GM18517 (cell line): ENCODE measurements around the gene PRSS53.
A peak's percentile ranks its signal among the peaks of the same experiment; 100 is the strongest.

Experiments used
- ATAC-seq: cut with Tn5 transposase; IDR thresholded peaks from one replicate; pipeline ENCODE4 v1.9.1; 2021; ENCODE audit warnings: mild to moderate bottlenecking, moderate library complexity; ENCODE audit not compliant: unreplicated experiment

Gene PRSS53

GRCh38 chr16:31099860-31100638 lies 11.3 kb upstream of the PRSS53 start:
- ATAC-seq = no peak

- ATAC-seq = peak; percentile 82
These were observed 5.8 kb upstream of the PRSS53 start, which contains the start of gene VKORC1 for GRCh38 chr16:31094424-31095120. Gene VKORC1 (minus strand): TSS chr16:31094797. CDS start chr16:31094729, 68 bp downstream.

- ATAC-seq = no peak
These were observed 5.3 kb upstream of the PRSS53 start for GRCh38 chr16:31094088-31094423.

- ATAC-seq = no peak
These were observed 4.5 kb upstream of the PRSS53 start for GRCh38 chr16:31093132-31093703.

DNA sequence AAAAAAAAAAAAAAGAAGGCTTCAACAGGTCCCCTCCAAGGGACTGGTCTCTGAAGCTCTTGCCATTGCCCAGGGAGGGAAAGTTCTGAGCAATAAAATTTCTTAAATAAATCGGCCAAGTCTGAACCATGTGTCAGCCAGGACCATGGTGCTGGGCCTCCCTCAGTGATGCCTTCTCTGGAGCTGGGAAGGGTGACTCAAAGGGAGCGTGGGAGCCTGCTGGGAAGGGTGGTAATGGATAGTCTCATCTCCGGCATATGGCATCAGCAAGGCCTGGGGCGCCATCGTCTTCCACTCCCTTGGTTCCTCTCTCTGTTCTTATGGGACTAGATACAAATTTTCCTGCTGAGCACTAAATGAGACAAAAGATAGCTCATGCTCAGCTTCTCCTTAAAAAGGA lies 3.6 kb upstream of the PRSS53 start:
- no peak for ATAC-seq

DNA sequence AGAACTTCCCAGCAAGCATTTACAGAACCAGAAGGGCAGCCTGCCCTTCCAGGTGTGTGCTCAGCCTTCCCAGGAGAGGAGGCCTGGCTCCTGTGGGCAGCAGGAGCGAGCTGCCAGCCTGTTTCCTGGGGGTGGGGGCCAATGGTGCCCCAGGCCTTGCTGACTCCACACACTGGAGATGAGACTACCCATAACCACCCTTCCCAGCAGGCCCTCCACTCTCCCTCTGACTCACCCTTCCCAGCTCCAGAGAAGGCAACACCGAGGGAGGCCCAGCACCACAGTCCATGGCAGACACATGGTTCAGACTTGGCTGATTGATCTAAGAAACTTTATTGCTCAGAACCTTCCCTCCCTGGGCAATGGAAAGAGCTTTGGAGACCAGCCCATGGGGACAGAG lies 1.8 kb upstream of the PRSS53 start:
- no peak for ATAC-seq

GRCh38 chr16:31089199-31089598 lies 456 bp upstream of the PRSS53 start:
- no peak for ATAC-seq

GRCh38 chr16:31087971-31088370 lies 772 bp downstream of the PRSS53 start:
- ATAC-seq = no peak

GRCh38 chr16:31087481-31087880 lies 1.3 kb downstream of the PRSS53 start:
- no peak for ATAC-seq

GRCh38 chr16:31086629-31086906 lies 2.2 kb downstream of the PRSS53 start:
- ATAC-seq = no peak

- ATAC-seq = no peak
These were observed 2.7 kb downstream of the PRSS53 start for GRCh38 chr16:31085873-31086628.

GRCh38 chr16:31085411-31085810 lies 3.3 kb downstream of the PRSS53 start:
- no peak for ATAC-seq

- ATAC-seq = no peak
These were observed 4.0 kb downstream of the PRSS53 start for GRCh38 chr16:31084584-31085302.

GRCh38 chr16:31083981-31084380 lies 4.8 kb downstream of the PRSS53 start:
- ATAC-seq = no peak

- ATAC-seq = no peak
These were observed 5.2 kb downstream of the PRSS53 start for GRCh38 chr16:31083556-31083955.

- no peak for ATAC-seq
These were observed 5.7 kb downstream of the PRSS53 start for GRCh38 chr16:31083081-31083480.

- ATAC-seq = no peak
These were observed 6.2 kb downstream of the PRSS53 start for GRCh38 chr16:31082368-31083045.

- ATAC-seq = no peak
These were observed 7.1 kb downstream of the PRSS53 start for GRCh38 chr16:31081428-31082351.

DNA sequence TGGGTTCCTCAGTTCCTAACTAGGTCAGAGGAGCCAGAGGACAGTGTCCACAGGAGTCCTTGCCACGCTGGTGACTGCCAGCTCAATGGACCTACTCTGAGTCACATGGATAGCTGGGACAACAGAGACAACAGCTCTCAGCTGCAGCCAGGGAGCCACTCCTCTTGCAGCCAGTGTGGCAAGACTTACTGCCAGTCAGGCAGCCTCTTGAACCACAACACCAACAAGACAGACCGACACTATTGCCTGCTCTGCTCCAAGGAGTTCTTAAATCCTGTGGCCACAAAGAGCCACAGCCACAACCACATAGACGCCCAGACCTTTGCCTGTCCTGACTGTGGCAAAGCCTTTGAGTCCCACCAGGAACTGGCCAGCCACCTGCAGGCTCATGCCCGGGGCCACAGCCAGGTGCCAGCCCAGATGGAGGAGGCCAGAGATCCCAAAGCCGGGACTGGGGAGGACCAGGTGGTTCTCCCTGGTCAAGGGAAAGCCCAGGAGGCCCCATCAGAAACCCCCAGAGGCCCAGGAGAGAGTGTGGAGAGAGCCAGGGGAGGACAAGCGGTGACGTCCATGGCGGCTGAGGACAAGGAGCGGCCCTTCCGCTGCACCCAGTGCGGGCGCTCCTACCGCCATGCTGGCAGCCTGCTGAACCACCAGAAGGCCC lies 7.9 kb downstream of the PRSS53 start:
- ATAC-seq = no peak
